WTC11 (cell line): ENCODE measurements around the gene CFAP53. TPM values are rescaled to one million over a fixed set of nuclear protein-coding genes. Genes with fewer than 3 reads are reported as not detected.

Experiments used
- ATAC-seq: fragments of 200-7000 bp; cut with Tn5 transposase; 2 replicates; pipeline ENCODE4 v1.10.0; 2021; ENCODE audit warnings: mild to moderate bottlenecking, moderate library complexity
- CTCF ChIA-PET: fragments of 300-600 bp; sonication (Branson Sonifier 250); formaldehyde crosslinking; loops from one replicate; lab custom pipeline; 2021; ENCODE audit warnings: antibody characterized with exemption; lab: Charles Lee
- POLR2A ChIA-PET: fragments of 350-600 bp; sonication (Branson Sonifier 250); formaldehyde crosslinking; loops from one replicate; lab custom pipeline; 2021; ENCODE audit warnings: antibody characterized with exemption; lab: Charles Lee
- DNase-seq: peaks from one replicate; pipeline ENCODE4 v3.0.0; 2021; ENCODE audit warnings: low spot score
- H3K27ac Mint-ChIP-seq: 2 replicates; pipeline ENCODE4 v1.8.0; 2021; ENCODE audit warnings: mixed read lengths
- H3K27me3 Mint-ChIP-seq: 2 replicates; pipeline ENCODE4 v1.8.0; 2021; ENCODE audit warnings: low read depth, mild to moderate bottlenecking, moderate library complexity, mixed read lengths
- H3K36me3 Mint-ChIP-seq: 2 replicates; pipeline ENCODE4 v1.8.0; 2021; ENCODE audit warnings: mixed read lengths
- H3K4me1 Mint-ChIP-seq: 2 replicates; pipeline ENCODE4 v1.8.0; 2022; ENCODE audit warnings: mixed read lengths
- H3K4me3 Mint-ChIP-seq: 2 replicates; pipeline ENCODE4 v1.8.0; 2021; ENCODE audit warnings: mild to moderate bottlenecking, moderate library complexity, mixed read lengths
- H3K9me3 Mint-ChIP-seq: 2 replicates; pipeline ENCODE4 v1.8.0; 2021; ENCODE audit warnings: mixed read lengths
- AFF4 ChIP-seq: sonication (generic); formaldehyde crosslinking; IDR thresholded peaks from 2 replicates; pipeline ENCODE4 v1.8.1; 2023; ENCODE audit warnings: mild to moderate bottlenecking, missing genetic modification reagents, borderline replicate concordance
- CREB1 ChIP-seq: sonication (generic); formaldehyde crosslinking; IDR thresholded peaks from 2 replicates; pipeline ENCODE4 v1.8.0; 2023; ENCODE audit warnings: mild to moderate bottlenecking, missing genetic modification reagents
- CREM ChIP-seq: sonication (generic); formaldehyde crosslinking; IDR thresholded peaks from 2 replicates; pipeline ENCODE4 v1.8.1; 2022; ENCODE audit warnings: mild to moderate bottlenecking, missing genetic modification reagents, moderate library complexity
- ERG ChIP-seq: fragments of 250-450 bp; sonication (Bioruptor Pico); IDR thresholded peaks from 2 replicates; pipeline ENCODE4 v1.8.0; 2021; ENCODE audit warnings: mild to moderate bottlenecking
- ESRRA ChIP-seq: sonication (generic); formaldehyde crosslinking; IDR thresholded peaks from 2 replicates; pipeline ENCODE4 v1.8.1; 2022; ENCODE audit warnings: mild to moderate bottlenecking, missing genetic modification reagents, borderline replicate concordance
- FOXP1 ChIP-seq: sonication (generic); formaldehyde crosslinking; IDR thresholded peaks from 2 replicates; pipeline ENCODE4 v1.8.0; 2022; ENCODE audit warnings: missing genetic modification reagents, mild to moderate bottlenecking, moderate library complexity, borderline replicate concordance
- GABPB1 ChIP-seq: sonication (generic); formaldehyde crosslinking; IDR thresholded peaks from 2 replicates; pipeline ENCODE4 v1.8.1; 2023; ENCODE audit warnings: mild to moderate bottlenecking, missing genetic modification reagents
- GTF2I ChIP-seq: fragments of 250-450 bp; sonication (Bioruptor Pico); conservative IDR thresholded peaks from 2 replicates; pipeline ENCODE4 v1.4.0; 2021; ENCODE audit warnings: mild to moderate bottlenecking
- HMGA2 ChIP-seq: fragments of 250-450 bp; sonication (Bioruptor Pico); IDR thresholded peaks from 2 replicates; pipeline ENCODE4 v1.4.0; 2021; ENCODE audit warnings: mild to moderate bottlenecking, moderate library complexity
- JAZF1 ChIP-seq: fragments of 250-450 bp; sonication (Bioruptor Pico); IDR thresholded peaks from 2 replicates; pipeline ENCODE4 v1.9.0; 2021; ENCODE audit warnings: moderate library complexity, mild to moderate bottlenecking, inconsistent platforms
- MAX ChIP-seq: sonication (generic); formaldehyde crosslinking; IDR thresholded peaks from 2 replicates; pipeline ENCODE4 v1.8.0; 2022; ENCODE audit warnings: mild to moderate bottlenecking, missing genetic modification reagents
- NFATC4 ChIP-seq: fragments of 250-450 bp; sonication (Bioruptor Pico); IDR thresholded peaks from 2 replicates; pipeline ENCODE4 v1.9.0; 2021; ENCODE audit warnings: mild to moderate bottlenecking
- OVOL2 ChIP-seq: fragments of 250-450 bp; sonication (Bioruptor Pico); IDR thresholded peaks from 2 replicates; pipeline ENCODE4 v1.9.0; 2021; ENCODE audit warnings: mild to moderate bottlenecking, borderline replicate concordance
- SMAD4 ChIP-seq: sonication (generic); formaldehyde crosslinking; IDR thresholded peaks from 2 replicates; pipeline ENCODE4 v1.8.0; 2022; ENCODE audit warnings: mild to moderate bottlenecking, missing genetic modification reagents
- SP1 ChIP-seq: sonication (generic); formaldehyde crosslinking; conservative IDR thresholded peaks from 2 replicates; pipeline ENCODE4 v1.8.1; 2022; ENCODE audit warnings: missing genetic modification reagents
- ZBTB21 ChIP-seq: sonication (generic); formaldehyde crosslinking; IDR thresholded peaks from 2 replicates; pipeline ENCODE4 v1.8.1; 2023; ENCODE audit warnings: mild to moderate bottlenecking, missing genetic modification reagents, borderline replicate concordance
- ZNF263 ChIP-seq: sonication (generic); formaldehyde crosslinking; IDR thresholded peaks from 2 replicates; pipeline ENCODE4 v1.8.1; 2022; ENCODE audit warnings: low read depth, mild to moderate bottlenecking, moderate library complexity, missing genetic modification reagents
- ZNF281 ChIP-seq: sonication (generic); formaldehyde crosslinking; IDR thresholded peaks from 2 replicates; pipeline ENCODE4 v1.8.0; 2023; ENCODE audit warnings: mild to moderate bottlenecking, missing genetic modification reagents
- total RNA-seq: library from RNA; stranded (reverse); gene quantifications from 3 replicates; pipeline ENCODE4 v1.2.3, GENCODE V29; 2021
- TF ChIP-seq, protein P1 (sequence below): fragments of 250-450 bp; sonication (Bioruptor Pico); conservative IDR thresholded peaks from 2 replicates; pipeline ENCODE4 v1.9.0; 2021; ENCODE audit warnings: mild to moderate bottlenecking
- TF ChIP-seq, protein P2 (sequence below): sonication (generic); formaldehyde crosslinking; IDR thresholded peaks from 2 replicates; pipeline ENCODE4 v1.8.1; 2023; ENCODE audit warnings: mild to moderate bottlenecking, missing genetic modification reagents
- TF ChIP-seq, protein P3 (sequence below): fragments of 200-600 bp; IDR thresholded peaks from 2 replicates; pipeline ENCODE4 v1.8.0; 2022; ENCODE audit warnings: antibody characterized with exemption
- TF ChIP-seq, protein P4 (sequence below): sonication (generic); formaldehyde crosslinking; IDR thresholded peaks from 2 replicates; pipeline ENCODE4 v1.8.1; 2022; ENCODE audit warnings: low read depth, missing genetic modification reagents, borderline replicate concordance

The CFAP53 gene
- total RNA-seq, 1 experiment from 2014 or later, result 0.26 TPM

- TF ChIP-seq CREB1 (CRISPR knock-in tag) (no peak), GABPB1 (CRISPR knock-in tag) (no peak), ZBTB21 (CRISPR knock-in tag) (no peak), ESRRA (CRISPR knock-in tag) (no peak), HMGA2 (CRISPR knock-in tag) (no peak), AFF4 (CRISPR knock-in tag) (no peak), MAX (CRISPR knock-in tag) (no peak), OVOL2 (CRISPR knock-in tag) (no peak)
- TF ChIP-seq, protein P1, sequence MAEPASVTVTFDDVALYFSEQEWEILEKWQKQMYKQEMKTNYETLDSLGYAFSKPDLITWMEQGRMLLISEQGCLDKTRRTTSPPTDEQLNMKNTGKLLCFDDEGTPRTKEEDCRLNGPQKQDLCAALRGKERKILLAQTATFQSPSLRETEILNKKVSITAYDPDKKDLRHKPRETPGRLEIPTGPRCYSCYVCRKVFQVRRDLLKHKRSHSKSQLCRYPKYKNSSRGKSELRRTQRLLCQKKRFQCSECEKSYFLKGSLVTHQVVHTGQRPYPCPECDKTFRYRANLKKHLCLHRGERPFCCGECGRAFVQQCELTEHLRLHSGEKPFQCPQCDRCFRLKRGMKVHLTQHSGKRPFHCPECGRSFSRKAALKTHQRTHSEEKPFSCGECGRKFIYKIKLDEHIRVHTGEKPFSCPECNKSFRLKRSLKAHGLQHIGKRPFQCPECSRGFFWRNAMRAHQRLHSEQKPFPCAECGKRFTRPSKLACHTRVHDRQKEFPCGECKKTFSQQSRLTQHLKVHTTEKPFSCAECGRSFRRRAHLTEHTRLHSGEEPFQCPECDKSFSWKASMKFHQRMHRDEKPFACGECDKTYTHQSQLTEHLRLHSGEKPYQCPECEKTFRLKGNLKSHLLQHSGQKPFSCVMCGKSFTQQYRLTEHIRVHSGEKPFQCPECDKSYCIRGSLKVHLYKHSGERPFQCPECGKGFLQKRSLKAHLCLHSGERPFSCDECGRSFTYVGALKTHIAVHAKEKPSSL, result no peak
- TF ChIP-seq, protein P2, sequence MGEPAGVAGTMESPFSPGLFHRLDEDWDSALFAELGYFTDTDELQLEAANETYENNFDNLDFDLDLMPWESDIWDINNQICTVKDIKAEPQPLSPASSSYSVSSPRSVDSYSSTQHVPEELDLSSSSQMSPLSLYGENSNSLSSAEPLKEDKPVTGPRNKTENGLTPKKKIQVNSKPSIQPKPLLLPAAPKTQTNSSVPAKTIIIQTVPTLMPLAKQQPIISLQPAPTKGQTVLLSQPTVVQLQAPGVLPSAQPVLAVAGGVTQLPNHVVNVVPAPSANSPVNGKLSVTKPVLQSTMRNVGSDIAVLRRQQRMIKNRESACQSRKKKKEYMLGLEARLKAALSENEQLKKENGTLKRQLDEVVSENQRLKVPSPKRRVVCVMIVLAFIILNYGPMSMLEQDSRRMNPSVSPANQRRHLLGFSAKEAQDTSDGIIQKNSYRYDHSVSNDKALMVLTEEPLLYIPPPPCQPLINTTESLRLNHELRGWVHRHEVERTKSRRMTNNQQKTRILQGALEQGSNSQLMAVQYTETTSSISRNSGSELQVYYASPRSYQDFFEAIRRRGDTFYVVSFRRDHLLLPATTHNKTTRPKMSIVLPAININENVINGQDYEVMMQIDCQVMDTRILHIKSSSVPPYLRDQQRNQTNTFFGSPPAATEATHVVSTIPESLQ (CRISPR knock-in tag), result no peak
- TF ChIP-seq, protein P3, sequence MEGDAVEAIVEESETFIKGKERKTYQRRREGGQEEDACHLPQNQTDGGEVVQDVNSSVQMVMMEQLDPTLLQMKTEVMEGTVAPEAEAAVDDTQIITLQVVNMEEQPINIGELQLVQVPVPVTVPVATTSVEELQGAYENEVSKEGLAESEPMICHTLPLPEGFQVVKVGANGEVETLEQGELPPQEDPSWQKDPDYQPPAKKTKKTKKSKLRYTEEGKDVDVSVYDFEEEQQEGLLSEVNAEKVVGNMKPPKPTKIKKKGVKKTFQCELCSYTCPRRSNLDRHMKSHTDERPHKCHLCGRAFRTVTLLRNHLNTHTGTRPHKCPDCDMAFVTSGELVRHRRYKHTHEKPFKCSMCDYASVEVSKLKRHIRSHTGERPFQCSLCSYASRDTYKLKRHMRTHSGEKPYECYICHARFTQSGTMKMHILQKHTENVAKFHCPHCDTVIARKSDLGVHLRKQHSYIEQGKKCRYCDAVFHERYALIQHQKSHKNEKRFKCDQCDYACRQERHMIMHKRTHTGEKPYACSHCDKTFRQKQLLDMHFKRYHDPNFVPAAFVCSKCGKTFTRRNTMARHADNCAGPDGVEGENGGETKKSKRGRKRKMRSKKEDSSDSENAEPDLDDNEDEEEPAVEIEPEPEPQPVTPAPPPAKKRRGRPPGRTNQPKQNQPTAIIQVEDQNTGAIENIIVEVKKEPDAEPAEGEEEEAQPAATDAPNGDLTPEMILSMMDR, result no peak
Observed at GRCh38 chr18:50189160-50189559, 77.1 kb downstream of the CFAP53 start (continued).

DNA sequence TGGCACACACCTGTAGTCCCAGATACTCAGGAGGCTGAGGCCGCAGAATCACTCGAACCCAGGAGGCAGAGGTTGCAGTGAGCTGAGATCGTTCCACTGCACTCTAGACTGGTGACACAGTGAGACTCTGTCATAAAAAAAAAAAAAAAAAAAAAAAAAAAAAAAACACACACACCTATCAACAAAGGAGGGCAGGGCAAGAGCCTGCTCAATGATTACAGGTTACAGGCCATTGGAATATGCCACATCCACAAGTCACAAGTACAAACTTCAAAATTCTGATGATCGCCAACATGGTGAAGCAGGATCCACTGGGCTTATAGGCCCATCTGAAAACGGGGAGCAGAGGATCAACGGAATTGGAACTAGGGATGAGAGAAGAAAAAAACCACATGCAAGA, 77.6 kb downstream of the CFAP53 start:
- Mint-ChIP-seq H3K27me3 (peaks cover 38% of the 10 kb centered on the region), H3K4me1 (peaks cover 16% of the 10 kb centered on the region), H3K27ac (no peak overlapping the region), H3K9me3 (0 out of 2 replicates have a peak, but pooled peaks cover 6% of the 10 kb centered on the region), H3K36me3 (no peaks in the 10 kb centered on the region), H3K4me3 (no peak overlapping the region)
- ChIA-PET POLR2A (no interaction called here), CTCF (no interaction called here)
- ATAC-seq (no peak), DNase-seq (no peak)
- no peak for TF ChIP-seq FOXP1 (CRISPR knock-in tag)
- TF ChIP-seq CREM (CRISPR knock-in tag), result no peak
- TF ChIP-seq JAZF1 (CRISPR knock-in tag), result no peak
- no peak for TF ChIP-seq ZNF281 (CRISPR knock-in tag)
- TF ChIP-seq ZBTB21 (CRISPR knock-in tag), result no peak
- TF ChIP-seq SP1, result no peak
- TF ChIP-seq, protein P4, sequence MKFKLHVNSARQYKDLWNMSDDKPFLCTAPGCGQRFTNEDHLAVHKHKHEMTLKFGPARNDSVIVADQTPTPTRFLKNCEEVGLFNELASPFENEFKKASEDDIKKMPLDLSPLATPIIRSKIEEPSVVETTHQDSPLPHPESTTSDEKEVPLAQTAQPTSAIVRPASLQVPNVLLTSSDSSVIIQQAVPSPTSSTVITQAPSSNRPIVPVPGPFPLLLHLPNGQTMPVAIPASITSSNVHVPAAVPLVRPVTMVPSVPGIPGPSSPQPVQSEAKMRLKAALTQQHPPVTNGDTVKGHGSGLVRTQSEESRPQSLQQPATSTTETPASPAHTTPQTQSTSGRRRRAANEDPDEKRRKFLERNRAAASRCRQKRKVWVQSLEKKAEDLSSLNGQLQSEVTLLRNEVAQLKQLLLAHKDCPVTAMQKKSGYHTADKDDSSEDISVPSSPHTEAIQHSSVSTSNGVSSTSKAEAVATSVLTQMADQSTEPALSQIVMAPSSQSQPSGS (CRISPR knock-in tag), result no peak
- no peak for TF ChIP-seq ZNF263 (CRISPR knock-in tag)
- TF ChIP-seq GTF2I (CRISPR knock-in tag), result no peak
- no peak for TF ChIP-seq NFATC4 (CRISPR knock-in tag)
- TF ChIP-seq ERG (CRISPR knock-in tag), result no peak
- no peak for TF ChIP-seq SMAD4 (CRISPR knock-in tag)
